GM23338 (cell line): ENCODE results near the gene URI1.

Source experiments
- EZH2 ChIP-seq: fragments of 200-600 bp; sonication (generic); IDR thresholded peaks from one replicate; pipeline ENCODE4 v1.8.0; 2017; ENCODE audit warnings: antibody characterized with exemption, mild to moderate bottlenecking, low read depth; ENCODE audit not compliant: unreplicated experiment
- EZH2phosphoT487 ChIP-seq: fragments of 200-600 bp; sonication (generic); IDR thresholded peaks from one replicate; pipeline ENCODE4 v1.8.1; 2018; ENCODE audit warnings: antibody characterized with exemption; ENCODE audit not compliant: unreplicated experiment
- JUNB ChIP-seq: IDR thresholded peaks from one replicate; pipeline ENCODE4 v1.6.1; 2016; ENCODE audit warnings: antibody characterized with exemption; ENCODE audit not compliant: unreplicated experiment
- POLR2AphosphoS5 ChIP-seq: IDR thresholded peaks from 2 replicates; pipeline ENCODE4 v1.6.1; 2016; ENCODE audit warnings: antibody characterized with exemption, low read depth
- ZNF114 ChIP-seq: fragments of 250-450 bp; sonication (Bioruptor Pico); IDR thresholded peaks from 2 replicates; pipeline ENCODE4 v1.5.0; 2020; ENCODE audit warnings: mild to moderate bottlenecking, moderate library complexity
- TF ChIP-seq, protein P1 (sequence below), 2 experiments: fragments of 200-600 bp in 1 of 2; sonication (generic) in 1 of 2; conservative IDR thresholded peaks; 2 replicates each; pipeline versions ENCODE4 v1.5.1 to v1.6.1; 2016 to 2017; ENCODE audit warnings: antibody characterized with exemption in 2 of 2, low read depth in 2 of 2, mild to moderate bottlenecking in 2 of 2, moderate library complexity in 1 of 2
- TF ChIP-seq, protein P2 (sequence below): IDR thresholded peaks from one replicate; pipeline ENCODE4 v1.6.1; 2018; ENCODE audit warnings: antibody characterized with exemption; ENCODE audit not compliant: unreplicated experiment

DNA sequence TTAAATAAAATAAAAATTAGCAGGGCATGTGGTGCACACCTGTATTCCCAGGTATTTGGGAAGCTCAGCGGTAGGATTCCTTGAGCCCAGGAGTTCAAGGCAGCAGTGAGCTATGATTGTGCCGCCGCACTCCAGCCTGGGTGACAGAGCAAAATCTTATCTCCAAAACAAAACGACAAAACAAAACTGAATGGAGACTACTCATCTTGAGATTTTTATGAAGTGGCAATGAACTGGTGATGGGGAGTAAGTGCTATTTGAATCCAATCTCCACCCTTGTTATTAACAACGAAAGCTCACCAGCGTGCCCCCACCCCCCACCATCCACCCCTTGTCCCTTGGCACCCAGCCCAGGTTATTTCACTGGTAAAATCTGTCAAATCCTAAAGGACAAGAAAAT lies 45.2 kb upstream of the URI1 start:
- no peak for TF ChIP-seq EZH2
- TF ChIP-seq, protein P1, sequence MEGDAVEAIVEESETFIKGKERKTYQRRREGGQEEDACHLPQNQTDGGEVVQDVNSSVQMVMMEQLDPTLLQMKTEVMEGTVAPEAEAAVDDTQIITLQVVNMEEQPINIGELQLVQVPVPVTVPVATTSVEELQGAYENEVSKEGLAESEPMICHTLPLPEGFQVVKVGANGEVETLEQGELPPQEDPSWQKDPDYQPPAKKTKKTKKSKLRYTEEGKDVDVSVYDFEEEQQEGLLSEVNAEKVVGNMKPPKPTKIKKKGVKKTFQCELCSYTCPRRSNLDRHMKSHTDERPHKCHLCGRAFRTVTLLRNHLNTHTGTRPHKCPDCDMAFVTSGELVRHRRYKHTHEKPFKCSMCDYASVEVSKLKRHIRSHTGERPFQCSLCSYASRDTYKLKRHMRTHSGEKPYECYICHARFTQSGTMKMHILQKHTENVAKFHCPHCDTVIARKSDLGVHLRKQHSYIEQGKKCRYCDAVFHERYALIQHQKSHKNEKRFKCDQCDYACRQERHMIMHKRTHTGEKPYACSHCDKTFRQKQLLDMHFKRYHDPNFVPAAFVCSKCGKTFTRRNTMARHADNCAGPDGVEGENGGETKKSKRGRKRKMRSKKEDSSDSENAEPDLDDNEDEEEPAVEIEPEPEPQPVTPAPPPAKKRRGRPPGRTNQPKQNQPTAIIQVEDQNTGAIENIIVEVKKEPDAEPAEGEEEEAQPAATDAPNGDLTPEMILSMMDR (conservative IDR thresholded peaks at IDR 0.05; ENCODE audit: low read depth in 2 of 2) = no peak
- TF ChIP-seq, protein P2, sequence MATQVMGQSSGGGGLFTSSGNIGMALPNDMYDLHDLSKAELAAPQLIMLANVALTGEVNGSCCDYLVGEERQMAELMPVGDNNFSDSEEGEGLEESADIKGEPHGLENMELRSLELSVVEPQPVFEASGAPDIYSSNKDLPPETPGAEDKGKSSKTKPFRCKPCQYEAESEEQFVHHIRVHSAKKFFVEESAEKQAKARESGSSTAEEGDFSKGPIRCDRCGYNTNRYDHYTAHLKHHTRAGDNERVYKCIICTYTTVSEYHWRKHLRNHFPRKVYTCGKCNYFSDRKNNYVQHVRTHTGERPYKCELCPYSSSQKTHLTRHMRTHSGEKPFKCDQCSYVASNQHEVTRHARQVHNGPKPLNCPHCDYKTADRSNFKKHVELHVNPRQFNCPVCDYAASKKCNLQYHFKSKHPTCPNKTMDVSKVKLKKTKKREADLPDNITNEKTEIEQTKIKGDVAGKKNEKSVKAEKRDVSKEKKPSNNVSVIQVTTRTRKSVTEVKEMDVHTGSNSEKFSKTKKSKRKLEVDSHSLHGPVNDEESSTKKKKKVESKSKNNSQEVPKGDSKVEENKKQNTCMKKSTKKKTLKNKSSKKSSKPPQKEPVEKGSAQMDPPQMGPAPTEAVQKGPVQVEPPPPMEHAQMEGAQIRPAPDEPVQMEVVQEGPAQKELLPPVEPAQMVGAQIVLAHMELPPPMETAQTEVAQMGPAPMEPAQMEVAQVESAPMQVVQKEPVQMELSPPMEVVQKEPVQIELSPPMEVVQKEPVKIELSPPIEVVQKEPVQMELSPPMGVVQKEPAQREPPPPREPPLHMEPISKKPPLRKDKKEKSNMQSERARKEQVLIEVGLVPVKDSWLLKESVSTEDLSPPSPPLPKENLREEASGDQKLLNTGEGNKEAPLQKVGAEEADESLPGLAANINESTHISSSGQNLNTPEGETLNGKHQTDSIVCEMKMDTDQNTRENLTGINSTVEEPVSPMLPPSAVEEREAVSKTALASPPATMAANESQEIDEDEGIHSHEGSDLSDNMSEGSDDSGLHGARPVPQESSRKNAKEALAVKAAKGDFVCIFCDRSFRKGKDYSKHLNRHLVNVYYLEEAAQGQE = no peak
- TF ChIP-seq POLR2AphosphoS5 = no peak
- TF ChIP-seq EZH2phosphoT487 = no peak
- no peak for TF ChIP-seq JUNB
- TF ChIP-seq ZNF114 (CRISPR knock-in tag) = no peak
